HS-5 (cell line): ENCODE results near the gene EXD3.
"Not testable (repeated sequence)": the region's sequence is repeated elsewhere in the genome, so short reads cannot be mapped to it uniquely, and the experiment has no call there.

Experiments
- DNase-seq: peaks from one replicate; pipeline ENCODE4 v3.0.0-alpha.2; 2012; ENCODE audit warnings: low read depth

Gene EXD3

GRCh38 chr9:137393176-137394150, 29.5 kb downstream of the EXD3 start:
- no peak for DNase-seq

GRCh38 chr9:137392232-137393007, 30.5 kb downstream of the EXD3 start:
- DNase-seq, result no peak

GRCh38 chr9:137391411-137391754, 31.6 kb downstream of the EXD3 start:
- DNase-seq, result no peak

- DNase-seq, result no peak
These were observed 32.2 kb downstream of the EXD3 start for GRCh38 chr9:137390553-137391410.

GRCh38 chr9:137389428-137389746, 33.6 kb downstream of the EXD3 start:
- no peak for DNase-seq

- DNase-seq, result no peak
These were observed 34.2 kb downstream of the EXD3 start for GRCh38 chr9:137388589-137389427.

- DNase-seq, result no peak
These were observed 34.9 kb downstream of the EXD3 start for GRCh38 chr9:137387891-137388560.

GRCh38 chr9:137387114-137387890, 35.7 kb downstream of the EXD3 start:
- DNase-seq, result no peak

GRCh38 chr9:137386507-137387113, 36.4 kb downstream of the EXD3 start:
- not testable (repeated sequence) for DNase-seq

- no peak for DNase-seq
These were observed 37.8 kb downstream of the EXD3 start for GRCh38 chr9:137385061-137385655.

GRCh38 chr9:137383784-137384756, 38.9 kb downstream of the EXD3 start:
- DNase-seq, result no peak

- DNase-seq, result no peak
These were observed 39.7 kb downstream of the EXD3 start for GRCh38 chr9:137383081-137383783.

- DNase-seq, result no peak
These were observed 40.4 kb downstream of the EXD3 start for GRCh38 chr9:137382444-137383080.

- no peak for DNase-seq
These were observed 41.2 kb downstream of the EXD3 start for GRCh38 chr9:137381501-137382443.

- DNase-seq, result no peak
These were observed 42.4 kb downstream of the EXD3 start for GRCh38 chr9:137380606-137381005.

- DNase-seq, result no peak
These were observed 42.8 kb downstream of the EXD3 start for GRCh38 chr9:137380171-137380570.
